HL-60 (cell line): ENCODE data around the gene IRX4.

Source experiments
- DNase-seq, 2 experiments: peaks; one replicate each; pipeline ENCODE4 v3.0.0-alpha.2; 2010 to 2020; ENCODE audit warnings: low read depth in 1 of 2, low spot score in 1 of 2
- H3K27ac ChIP-seq: fragments of 250-450 bp; sonication (Bioruptor Pico); replicated peaks from 2 replicates; pipeline ENCODE4 v1.5.1; 2020; ENCODE audit warnings: mild to moderate bottlenecking, moderate library complexity
- H3K27me3 ChIP-seq: fragments of 250-450 bp; sonication (Bioruptor Pico); 2 replicates; pipeline ENCODE4 v1.5.1; 2021; ENCODE audit warnings: mild to moderate bottlenecking, moderate library complexity; ENCODE audit not compliant: insufficient read depth, poor library complexity, severe bottlenecking
- H3K4me3 ChIP-seq: replicated peaks from 2 replicates; pipeline ENCODE4 v1.5.1; 2011; ENCODE audit warnings: mild to moderate bottlenecking, control low read depth, low read length; ENCODE audit not compliant: insufficient read depth
- GABPA ChIP-seq: IDR thresholded peaks from 2 replicates; pipeline ENCODE4 v1.6.1; 2012; ENCODE audit warnings: low read depth
- POLR2AphosphoS5 ChIP-seq: IDR thresholded peaks from 2 replicates; pipeline ENCODE4 v1.6.1; 2012; ENCODE audit warnings: low read depth
- SPI1 ChIP-seq: IDR thresholded peaks from 2 replicates; pipeline ENCODE4 v1.6.1; 2012; ENCODE audit warnings: low read depth, mild to moderate bottlenecking, borderline replicate concordance
- TF ChIP-seq, protein P1 (sequence below): IDR thresholded peaks from one replicate; pipeline ENCODE4 v1.5.1; 2011; ENCODE audit warnings: low read length, control low read depth, inconsistent platforms; ENCODE audit not compliant: insufficient read depth
- TF ChIP-seq, protein P2 (sequence below): IDR thresholded peaks from 2 replicates; pipeline ENCODE4 v1.6.1; 2012; ENCODE audit warnings: low read depth; ENCODE audit not compliant: insufficient replicate concordance

Gene IRX4

DNA sequence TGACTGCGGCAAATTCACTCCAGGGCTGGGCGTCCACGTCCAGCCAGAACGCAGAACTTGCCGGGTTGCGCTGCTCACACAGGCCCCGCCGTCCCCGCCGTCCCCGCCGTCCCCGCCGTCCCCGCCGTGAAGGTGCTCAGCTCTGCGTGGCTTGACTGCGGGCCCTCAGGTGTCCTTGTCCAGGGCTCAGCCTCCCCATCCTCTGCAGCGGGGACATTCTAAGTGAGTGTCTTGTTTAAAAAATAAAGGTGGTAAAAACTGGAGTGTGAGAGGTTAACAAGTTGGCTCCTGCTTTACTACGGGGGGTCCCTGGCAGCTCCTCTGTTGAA is 14.9 kb downstream of the IRX4 start:
- DNase-seq: no peak
- Histone ChIP-seq H3K27me3 (peaks cover 6% of the 10 kb centered on the region), H3K4me3 (no peak overlapping the region), H3K27ac (no peak overlapping the region)
- TF ChIP-seq, protein P1, sequence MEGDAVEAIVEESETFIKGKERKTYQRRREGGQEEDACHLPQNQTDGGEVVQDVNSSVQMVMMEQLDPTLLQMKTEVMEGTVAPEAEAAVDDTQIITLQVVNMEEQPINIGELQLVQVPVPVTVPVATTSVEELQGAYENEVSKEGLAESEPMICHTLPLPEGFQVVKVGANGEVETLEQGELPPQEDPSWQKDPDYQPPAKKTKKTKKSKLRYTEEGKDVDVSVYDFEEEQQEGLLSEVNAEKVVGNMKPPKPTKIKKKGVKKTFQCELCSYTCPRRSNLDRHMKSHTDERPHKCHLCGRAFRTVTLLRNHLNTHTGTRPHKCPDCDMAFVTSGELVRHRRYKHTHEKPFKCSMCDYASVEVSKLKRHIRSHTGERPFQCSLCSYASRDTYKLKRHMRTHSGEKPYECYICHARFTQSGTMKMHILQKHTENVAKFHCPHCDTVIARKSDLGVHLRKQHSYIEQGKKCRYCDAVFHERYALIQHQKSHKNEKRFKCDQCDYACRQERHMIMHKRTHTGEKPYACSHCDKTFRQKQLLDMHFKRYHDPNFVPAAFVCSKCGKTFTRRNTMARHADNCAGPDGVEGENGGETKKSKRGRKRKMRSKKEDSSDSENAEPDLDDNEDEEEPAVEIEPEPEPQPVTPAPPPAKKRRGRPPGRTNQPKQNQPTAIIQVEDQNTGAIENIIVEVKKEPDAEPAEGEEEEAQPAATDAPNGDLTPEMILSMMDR: no peak
- TF ChIP-seq, protein P2, sequence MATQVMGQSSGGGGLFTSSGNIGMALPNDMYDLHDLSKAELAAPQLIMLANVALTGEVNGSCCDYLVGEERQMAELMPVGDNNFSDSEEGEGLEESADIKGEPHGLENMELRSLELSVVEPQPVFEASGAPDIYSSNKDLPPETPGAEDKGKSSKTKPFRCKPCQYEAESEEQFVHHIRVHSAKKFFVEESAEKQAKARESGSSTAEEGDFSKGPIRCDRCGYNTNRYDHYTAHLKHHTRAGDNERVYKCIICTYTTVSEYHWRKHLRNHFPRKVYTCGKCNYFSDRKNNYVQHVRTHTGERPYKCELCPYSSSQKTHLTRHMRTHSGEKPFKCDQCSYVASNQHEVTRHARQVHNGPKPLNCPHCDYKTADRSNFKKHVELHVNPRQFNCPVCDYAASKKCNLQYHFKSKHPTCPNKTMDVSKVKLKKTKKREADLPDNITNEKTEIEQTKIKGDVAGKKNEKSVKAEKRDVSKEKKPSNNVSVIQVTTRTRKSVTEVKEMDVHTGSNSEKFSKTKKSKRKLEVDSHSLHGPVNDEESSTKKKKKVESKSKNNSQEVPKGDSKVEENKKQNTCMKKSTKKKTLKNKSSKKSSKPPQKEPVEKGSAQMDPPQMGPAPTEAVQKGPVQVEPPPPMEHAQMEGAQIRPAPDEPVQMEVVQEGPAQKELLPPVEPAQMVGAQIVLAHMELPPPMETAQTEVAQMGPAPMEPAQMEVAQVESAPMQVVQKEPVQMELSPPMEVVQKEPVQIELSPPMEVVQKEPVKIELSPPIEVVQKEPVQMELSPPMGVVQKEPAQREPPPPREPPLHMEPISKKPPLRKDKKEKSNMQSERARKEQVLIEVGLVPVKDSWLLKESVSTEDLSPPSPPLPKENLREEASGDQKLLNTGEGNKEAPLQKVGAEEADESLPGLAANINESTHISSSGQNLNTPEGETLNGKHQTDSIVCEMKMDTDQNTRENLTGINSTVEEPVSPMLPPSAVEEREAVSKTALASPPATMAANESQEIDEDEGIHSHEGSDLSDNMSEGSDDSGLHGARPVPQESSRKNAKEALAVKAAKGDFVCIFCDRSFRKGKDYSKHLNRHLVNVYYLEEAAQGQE: no peak
- TF ChIP-seq POLR2AphosphoS5: no peak
- TF ChIP-seq GABPA: no peak
- TF ChIP-seq SPI1: no peak

DNA sequence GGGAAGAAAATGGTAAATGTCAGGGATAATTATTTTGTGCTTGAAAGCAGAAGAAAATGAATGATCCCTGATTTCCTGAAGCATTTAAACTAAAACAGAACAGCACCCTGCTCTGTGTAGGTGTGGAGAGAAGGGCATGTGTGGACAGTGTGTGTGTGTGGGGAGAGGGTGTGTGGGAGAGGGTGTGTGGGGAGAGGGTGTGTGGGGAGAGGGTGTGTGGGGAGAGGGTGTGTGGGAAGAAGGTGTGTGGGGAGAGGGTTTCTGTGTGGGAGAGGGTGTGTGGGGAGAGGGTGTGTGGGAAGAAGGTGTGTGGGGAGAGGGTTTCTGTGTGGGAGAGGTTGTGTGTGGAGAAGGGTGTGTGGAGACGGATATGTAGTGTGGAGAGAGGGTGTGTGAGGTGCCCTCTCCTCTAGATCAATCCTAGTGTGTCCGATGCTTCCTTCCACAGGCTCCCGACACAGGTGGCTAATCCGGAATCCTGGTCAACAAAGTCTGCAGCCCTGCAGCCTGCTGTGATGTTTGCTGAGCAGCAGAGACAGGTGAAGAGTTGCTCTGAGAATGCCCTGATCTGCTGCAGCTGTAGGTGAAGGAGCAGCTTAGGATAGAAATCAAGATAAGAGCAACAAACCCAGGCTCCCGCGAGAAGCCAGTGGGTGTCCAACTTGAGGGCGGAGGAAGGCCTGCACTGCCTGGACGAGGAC is 15.5 kb downstream of the IRX4 start:
- no peak overlapping the region for H3K4me3 ChIP-seq
- DNase-seq: no peak
- peaks cover 4% of the 10 kb centered on the region for H3K27me3 ChIP-seq
- TF ChIP-seq SPI1 (no peak), POLR2AphosphoS5 (no peak), GABPA (no peak)
- TF ChIP-seq, protein P2: no peak
- TF ChIP-seq, protein P1: no peak
- H3K27ac ChIP-seq: no peak overlapping the region

DNA sequence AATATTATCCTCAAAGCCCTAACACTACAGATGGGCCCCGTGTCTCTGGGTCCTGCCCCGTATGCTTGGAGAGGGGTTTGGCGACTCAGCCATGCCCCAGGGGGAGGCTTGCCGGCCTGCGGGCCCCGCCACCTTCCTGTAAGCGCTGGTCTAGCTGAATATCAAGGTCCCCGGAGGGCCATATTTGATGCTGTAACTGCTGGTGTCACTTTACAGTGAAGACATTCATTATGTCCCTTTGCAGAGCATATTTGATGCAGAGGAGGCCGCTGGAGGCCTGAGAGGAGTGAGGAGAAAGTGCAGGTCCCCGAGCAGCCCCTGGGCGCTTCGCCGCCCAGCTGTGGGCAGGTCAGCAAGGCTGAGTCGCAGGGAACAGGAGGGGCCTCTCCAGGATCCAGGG is 16.8 kb downstream of the IRX4 start:
- Histone ChIP-seq H3K27ac (no peak overlapping the region), H3K4me3 (no peak overlapping the region), H3K27me3 (peaks cover 4% of the 10 kb centered on the region)
- DNase-seq: no peak
- TF ChIP-seq, protein P1: no peak
- TF ChIP-seq, protein P2: no peak
- no peak for TF ChIP-seq GABPA
- no peak for TF ChIP-seq SPI1
- no peak for TF ChIP-seq POLR2AphosphoS5
